ENCODE results near the gene DOCK11. TPM values are rescaled to one million over a fixed set of nuclear protein-coding genes. Genes with fewer than 3 reads are reported as not detected.
"Not testable (repeated sequence)": the region's sequence is repeated elsewhere in the genome, so short reads cannot be mapped to it uniquely, and the experiment has no call there.

The DOCK11 gene
- total RNA-seq, 1 experiment from 2014 or later = 5.5 TPM

DNA sequence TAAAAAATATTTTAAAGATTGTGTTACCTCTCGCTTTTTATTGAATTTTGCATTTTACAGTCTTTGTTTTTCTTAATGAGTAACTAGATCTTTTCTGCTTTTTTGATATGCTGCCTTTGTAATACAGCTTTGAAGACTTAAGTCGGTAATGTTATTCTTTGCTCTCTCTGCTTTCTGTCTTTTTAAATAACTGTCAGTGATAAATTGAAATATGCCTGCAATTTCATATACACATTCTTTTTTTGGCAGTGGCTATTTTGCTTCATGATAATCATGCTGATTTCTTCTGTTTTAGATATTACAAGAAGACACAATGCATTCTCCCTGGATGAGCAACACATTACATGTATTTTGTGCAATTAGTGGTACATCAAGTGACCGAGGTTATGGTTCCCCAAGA, 189.8 kb downstream of the DOCK11 start:
- peak; percentile 12 for DNase-seq (ENCODE audit: low read depth)

DNA sequence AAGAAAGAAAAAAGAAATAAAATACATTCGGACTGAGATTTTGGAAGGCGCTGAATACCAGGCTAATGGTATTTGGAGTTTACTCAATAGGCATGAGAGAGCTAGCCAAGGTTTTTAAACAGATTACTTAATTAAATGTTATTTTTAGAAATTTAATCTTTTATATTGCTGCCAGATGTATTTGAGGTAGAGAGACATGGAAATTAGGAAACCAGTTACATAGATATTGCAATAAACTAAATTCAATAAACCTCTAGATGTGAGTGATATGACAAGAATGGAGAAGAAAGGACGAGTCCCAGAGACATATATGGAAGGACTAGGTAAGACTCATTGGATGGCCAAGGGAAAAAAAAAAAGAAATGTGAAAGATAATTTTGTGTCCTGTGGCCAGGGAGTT, 193.3 kb downstream of the DOCK11 start:
- DNase-seq (ENCODE audit: low read depth) = no peak

DNA sequence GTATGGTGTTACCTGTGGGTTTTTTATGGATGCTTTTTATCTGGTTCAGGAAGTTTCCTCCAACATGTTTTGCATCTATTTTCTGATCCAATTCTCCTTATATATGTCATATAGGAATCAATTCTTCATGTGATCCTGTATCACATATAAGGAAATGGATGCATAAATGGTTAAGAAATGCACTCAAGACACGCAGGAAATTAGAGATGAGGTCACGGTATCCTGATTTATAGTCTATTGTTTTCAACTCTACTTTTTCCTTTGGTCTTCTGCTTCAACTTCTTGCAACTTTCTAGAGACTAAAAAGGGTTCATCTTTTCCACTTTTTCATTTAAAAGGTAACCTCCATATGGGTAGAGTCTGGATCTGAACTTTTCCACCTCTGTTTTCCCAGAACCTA, 198.2 kb downstream of the DOCK11 start:
- no peak for DNase-seq (ENCODE audit: low read depth)

DNA sequence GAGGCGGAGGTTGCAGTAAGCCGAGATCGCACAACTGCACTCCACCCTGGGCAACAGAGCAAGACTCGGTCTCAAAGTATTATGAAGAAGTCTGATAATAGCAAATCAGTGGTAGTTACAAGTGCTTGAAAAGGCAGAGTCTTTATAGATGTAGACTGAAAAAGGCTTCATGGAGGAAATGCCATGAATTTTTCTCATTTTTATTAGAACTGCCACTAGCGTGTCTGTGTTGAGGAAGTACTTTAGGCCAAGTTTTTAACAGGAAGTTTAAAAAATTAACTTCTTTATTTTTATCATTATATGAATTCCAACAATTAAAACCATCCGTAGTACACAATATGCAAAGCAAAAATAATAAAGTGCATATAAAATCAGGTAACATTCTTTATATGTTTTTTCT, 199.0 kb downstream of the DOCK11 start:
- no peak for DNase-seq (ENCODE audit: low read depth)

DNA sequence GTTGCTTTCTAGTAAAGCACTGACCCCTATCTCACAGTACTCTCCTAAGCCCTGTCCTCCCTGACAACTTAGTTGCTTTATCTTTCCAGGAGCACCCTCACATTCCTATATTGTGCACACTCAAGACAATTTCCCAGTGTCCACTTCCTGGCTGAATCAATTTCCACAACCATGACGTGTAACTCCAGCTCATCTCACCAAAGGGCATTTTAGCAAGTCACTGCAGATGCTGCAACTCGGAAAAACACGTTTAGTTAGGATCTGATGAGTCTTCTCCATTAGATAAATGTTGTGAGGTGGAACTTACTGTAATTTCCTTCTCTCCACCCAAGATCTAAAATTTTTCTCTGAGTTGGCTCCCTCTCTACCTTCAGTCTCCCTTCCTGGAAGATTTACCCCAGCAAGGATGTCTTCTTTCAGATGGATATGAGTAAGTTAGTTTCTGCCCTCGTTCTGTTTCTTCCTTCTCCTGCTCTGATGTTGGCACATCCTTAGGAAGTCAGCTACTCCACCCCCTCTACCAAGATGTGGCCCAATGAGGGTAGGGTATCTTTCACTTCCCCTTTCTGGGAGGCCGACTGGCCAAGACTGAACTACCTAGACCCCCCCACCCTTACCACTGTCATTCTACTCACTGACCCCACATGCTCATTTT, 203.0 kb downstream of the DOCK11 start:
- no peak for DNase-seq (ENCODE audit: low read depth)

DNA sequence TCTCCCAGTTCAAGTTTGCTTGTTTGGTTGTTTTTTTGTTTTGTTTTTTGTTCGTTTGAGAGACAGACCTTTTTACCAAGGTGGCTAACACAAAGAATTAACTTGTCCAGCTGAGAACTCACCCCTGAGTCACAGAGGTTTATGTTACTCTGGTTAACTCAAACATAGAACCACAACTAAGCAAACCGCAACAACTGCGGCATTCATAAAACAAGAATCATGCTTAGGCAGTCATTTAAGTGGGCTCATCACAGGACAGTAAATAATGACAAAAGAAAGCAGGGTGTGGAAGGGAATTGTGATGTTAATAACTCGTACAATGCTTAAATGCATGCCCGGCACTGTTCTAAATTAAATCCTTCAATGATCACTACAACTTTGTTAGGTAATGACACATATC, 207.1 kb downstream of the DOCK11 start:
- peak; percentile 76 for DNase-seq (ENCODE audit: low read depth)

DNA sequence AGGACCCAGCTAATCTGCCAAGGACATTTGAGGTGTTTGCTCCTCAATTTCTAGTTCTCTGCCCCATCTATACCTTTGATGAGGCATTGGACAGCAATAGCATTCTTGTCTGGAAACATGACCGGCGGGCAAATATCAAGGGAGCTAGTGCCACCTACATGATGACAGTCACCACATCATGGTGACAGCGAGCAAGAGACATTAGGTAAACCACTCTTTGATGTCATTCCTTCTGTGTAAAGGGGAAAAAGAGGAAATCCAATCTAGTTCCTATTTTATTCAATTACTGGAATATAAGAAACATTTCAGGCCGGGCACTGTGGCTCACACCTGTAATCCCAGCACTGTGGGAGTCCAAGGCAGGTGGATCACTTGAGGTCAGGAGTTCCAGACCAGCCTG, 211.1 kb downstream of the DOCK11 start:
- DNase-seq (ENCODE audit: low read depth) = no peak

DNA sequence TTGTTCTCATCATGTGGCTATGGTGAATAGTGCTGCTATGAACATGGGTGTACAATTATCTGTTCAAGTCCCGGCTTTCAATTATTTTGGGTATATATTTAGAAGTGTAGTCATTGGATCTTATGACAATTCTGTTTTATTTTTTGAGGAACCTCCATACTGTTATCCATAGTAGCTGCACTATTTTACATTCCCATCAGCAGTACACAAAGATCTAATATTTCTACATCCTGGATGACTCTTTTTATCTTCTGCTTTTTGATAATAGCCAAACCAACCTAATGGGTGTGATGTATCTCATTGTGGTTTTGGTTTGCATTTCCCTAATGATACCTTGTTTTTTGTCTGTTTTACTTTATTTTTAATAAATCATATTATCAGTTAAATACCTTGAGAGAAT, 218.9 kb downstream of the DOCK11 start:
- no peak for DNase-seq (ENCODE audit: low read depth)

DNA sequence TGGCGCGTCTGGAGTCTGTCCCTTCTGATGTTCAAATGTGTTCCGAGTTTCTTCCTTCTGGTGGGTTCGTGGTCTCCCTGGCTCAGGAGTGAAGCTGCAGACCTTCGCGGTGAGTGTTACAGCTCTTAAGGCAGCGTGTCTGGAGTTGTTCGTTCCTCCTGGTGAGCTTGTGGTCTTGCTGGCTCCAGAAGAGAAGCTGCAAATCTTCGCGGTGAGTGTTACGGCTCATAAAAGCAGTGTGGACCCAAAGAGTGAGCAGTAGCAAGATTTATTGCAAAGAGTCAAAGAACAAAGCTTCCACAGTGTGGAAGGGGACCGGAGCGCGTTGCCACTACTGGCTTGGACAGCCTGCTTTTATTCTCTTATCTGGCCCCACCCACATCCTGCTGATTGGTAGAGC, 220.3 kb downstream of the DOCK11 start:
- DNase-seq (ENCODE audit: low read depth) = not testable (repeated sequence)

DNA sequence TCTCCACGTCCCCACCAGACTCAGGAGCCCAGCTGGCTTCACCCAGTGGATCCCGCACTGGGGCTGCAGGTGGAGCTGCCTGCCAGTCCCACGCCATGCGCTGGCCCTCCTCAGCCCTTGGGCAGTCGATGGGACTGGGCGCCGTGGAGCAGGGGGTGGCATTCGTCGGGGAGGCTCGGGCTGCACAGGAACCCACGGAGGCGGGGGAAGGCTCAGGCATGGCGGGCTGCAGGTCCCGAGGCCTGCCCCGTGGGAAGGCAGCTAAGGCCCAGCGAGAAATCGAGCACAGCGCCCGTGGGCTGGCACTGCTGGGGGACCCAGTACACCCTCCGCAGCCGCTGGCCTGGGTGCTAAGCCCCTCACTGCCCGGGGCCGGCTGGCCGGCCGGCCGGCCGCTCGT, 221.2 kb downstream of the DOCK11 start:
- not testable (repeated sequence) for DNase-seq (ENCODE audit: low read depth)

DNA sequence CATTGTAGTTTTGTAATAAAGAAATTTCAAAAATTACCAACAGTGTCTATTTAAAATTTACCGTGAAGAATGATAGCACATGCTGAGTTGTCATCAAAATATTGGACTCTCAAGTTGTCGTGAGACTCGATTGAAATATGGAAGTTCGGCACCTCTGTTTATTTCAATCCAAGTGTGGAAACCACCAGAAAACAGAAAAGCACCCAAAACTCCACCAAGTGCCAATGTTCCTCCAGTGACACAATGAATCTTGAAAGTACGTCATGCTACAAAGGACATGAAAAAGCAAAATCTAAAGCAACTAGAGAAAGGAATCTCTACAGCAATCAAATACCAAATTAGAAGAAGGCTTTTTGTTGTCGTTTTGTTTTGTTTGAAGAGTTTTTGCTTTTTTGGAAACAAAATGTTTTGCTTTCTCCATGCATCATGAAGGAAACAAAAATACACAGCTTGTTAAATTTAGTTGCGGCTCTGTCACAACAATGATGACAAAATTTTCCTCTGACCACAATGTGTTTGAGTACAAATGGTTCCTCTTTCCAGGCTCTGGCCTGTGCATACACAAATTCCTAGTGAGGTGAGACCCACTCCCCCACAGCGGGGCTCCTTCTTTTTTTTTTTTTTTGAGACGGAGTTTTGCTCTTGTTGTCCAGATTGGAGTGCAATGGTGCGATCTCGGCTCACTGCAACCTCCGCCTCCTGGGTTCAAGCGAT, 222.2 kb downstream of the DOCK11 start:
- no peak for DNase-seq (ENCODE audit: low read depth)

DNA sequence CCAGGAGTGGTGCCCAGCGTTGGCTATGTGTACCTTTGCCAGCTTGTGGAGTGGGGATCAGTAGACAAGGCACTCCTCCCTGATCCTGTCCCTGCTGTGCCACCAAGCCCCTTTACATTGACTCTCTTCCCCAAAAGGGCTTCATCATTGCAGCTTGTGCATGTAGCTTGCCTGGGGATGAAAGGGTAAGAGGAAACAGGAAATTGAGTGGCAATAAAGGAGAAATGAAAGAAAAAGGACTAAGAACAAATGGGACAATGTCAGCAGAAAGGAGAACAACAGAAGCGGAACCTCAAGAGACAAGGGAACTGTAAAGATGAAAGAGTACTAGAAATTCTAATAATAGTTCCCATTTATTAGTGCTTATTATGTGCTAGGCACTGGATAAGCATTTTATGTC, 223.1 kb downstream of the DOCK11 start:
- DNase-seq (ENCODE audit: low read depth) = no peak

DNA sequence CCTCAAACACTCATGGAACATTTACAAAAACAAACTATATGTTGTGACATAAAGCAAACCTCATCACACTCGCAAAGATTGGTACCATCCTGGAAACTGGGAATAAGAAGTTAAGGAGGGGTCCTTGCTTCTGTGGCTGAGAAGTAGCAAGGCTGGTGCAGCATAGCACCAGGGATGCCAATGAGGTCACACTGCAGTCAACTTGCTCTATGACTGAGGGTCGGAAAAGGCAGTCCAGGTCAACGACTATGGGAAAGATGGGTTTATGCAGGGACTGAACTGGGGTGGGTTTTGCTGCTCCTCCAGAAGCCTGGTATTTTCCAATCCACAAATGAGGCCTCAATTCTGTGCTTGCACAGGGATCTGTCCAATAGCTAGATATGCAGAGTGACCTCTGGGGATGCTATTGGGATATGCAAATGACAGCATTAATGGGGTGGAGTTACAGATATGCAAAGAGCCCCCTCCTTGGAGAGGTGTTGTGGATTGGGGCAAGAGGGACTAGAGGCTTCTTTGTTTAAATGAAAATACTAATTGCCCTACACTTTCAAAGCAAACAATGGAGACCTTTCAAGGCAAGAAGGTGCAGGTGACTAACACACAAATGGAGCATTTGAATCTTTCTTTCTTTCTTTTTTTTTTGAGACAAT, 224.6 kb downstream of the DOCK11 start:
- no peak for DNase-seq (ENCODE audit: low read depth)

DNA sequence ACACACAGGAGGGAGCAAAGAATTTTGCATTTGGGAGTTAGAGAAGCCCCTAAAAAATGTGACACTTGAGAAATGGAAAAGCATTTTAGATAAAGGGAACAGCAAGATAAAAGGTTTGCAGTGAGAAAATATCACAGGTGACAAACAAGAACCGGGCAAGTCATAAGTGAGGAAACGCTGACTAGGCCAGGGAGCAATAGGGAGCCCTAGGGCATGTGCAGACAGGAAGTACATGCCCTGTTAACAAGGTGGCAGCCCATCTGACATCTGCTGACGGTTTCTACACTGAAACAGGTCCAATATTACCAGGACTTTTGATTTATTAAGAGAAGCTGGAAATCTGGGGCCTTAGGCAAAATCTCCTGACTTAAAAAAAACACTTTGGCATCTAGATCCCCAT, 227.8 kb downstream of the DOCK11 start:
- DNase-seq (ENCODE audit: low read depth) = no peak

DNA sequence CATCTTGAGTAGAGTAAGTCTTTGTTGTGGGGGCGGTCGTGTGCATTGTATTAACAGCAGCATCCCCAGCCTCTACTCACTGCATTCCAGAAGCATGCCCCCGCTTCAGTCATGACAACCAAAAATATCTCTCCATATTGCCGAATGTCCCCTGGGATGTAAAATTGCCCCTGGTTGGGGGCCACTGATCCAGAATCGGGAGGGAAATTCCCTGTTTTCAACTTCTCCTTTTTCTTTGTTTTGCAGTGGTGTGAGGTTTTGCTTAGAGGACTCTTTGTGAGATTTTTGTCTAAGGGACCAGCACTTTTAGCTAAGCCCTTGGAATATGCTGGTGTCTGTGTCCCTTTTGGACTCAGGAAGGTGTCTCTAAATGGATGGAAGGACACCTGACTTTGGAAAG, 228.8 kb downstream of the DOCK11 start:
- DNase-seq (ENCODE audit: low read depth) = no peak

DNA sequence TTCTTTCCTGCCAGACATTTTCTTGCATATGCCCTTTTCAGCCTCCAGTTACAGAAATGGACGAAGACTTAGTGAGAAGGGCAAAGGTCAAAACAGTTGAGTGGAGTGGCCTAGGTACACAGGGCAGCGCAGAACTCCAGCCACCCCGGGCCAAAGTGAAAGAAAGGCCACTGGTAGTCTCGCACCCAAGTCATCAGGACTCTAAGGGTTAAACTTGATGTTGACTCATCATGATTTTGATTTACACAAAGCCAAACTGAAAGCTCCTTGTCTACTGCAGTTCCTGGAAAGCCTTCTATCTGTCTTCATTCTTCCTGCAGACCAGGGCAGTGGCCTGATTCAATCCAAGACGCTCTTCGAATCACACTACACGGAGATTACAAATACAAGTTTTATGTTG, 229.2 kb downstream of the DOCK11 start:
- DNase-seq (ENCODE audit: low read depth) = no peak

DNA sequence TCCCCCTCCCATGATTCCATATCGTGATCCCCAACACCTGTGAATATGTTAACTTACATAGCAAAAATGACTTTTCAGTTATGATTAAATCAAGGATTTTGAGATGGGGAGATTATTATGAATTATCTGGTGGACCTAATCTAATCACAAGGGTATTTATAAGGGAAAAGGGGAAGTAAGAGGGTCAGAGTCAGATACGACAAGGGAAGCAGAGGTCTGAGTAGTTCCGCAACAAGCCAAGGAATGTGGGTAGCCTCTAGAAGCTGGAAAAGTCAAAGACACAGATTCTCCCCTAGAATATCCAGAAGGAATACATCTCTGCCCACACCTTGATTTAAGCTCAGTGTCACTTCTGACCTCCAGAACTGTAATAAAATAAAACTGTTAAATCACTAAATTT, 230.8 kb downstream of the DOCK11 start:
- DNase-seq (ENCODE audit: low read depth) = no peak

DNA sequence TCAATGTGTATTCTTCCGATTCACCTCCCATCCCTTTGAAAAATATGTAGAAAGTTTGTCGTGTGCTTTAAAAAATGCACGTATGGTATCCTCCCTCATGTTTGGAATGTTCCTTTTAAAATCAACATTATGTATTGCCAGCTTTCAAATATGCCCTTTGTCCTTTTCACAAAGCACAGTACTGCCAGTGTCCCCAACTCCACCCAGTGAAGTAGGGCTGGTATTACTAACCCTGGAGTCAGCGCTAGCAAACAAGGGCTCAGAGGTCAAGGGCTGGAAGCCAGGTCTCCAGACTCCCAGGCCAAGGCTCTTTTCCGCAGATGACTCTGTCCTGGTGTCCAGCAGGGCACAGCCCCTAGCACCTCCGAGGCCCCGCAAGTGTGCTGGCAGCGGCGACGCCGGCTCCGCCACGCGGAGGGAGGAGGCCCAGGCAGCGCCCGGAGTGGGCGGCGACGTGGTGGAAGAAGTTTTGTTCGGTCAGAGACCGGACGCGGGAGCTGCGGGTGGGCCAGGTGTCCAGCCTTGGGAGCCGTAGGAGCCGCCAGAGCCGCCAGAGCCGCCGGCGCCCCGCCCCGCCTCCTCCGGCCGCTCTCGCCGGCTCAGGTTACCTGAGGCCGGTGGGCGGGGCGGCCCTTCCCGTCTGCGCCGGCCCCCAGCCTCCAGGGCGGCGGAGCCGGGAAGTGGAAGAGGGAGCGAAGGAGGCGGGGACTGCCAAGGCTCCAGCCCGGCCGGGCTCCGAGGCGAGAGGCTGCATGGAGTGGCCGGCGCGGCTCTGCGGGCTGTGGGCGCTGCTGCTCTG, 231.5 kb downstream of the DOCK11 start, which contains the start of gene IL13RA1:
TSS of gene IL13RA1 (plus strand) at position 720 of the 799 bp plus-strand sequence. CDS start at position 753, 33 bp downstream.
- DNase-seq (ENCODE audit: low read depth) = peak; percentile 74

DNA sequence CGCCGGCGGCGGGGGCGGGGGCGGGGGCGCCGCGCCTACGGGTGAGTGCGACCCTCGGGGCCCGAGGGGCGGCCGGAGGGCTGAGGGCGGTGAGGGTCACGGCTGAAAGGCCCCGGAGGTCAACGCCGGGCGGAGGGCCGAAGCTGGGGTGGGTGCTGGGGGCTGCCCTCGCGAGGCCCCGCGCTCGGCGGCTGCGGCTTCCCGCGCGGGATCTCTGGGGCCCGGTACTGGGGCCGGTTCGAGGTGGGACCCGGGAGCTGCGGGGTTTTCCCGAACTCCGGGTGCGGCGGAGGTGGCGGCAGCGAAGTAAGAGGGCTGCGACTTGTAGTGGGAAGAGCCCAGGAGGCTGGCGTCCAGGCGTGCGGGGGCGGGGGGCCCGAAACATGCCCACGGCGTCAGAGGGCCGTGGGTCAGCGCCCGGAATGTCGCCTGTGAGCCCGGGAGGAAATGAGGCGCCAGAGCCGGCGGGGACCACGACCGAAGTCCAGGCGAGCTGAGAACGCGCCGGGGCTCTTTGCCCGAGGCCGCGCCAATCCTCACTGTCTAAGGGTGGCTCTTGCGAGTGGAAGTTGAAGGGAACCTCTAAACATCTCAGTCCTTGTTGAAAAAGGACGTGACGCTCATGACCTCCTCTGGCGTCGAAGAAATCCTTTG, 232.2 kb downstream of the DOCK11 start:
- peak; percentile 20 for DNase-seq (ENCODE audit: low read depth)

DNA sequence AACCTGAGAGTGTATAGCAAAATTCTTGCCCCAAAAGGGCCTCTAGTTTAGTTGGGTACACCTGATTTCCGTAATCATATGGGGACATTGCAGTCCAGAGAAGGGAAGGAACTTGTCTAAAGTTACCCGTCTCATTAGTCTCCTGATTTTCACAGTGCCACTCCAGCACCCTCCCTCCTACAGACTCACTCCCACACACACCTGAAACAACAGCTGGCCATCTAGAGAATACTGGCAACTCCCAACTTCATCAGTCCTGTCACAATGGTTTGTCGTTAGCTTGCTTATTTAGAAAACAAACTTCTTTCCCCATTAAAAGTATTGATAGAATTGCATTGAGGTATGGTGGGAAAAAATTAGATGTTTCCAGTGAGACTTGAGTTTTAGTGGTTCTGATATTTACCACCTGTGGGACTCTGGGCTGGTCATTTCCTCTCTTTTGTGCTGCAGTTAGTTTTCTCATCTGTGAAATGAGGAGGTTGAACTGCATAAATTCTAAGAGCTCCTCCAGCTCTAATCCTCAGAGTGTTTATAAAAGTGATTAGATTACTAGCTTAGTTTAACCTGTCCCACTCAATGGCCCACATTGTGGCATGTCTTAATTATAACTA, 233.5 kb downstream of the DOCK11 start:
- DNase-seq (ENCODE audit: low read depth) = no peak
